Cardiac muscle cell (in vitro differentiated cells and primary cell): ENCODE results near the gene MRPL33. TPM values are rescaled to one million over a fixed set of nuclear protein-coding genes. Genes with fewer than 3 reads are reported as not detected.

Experiments used
- DNase-seq, 2 donors: peaks; one replicate each; pipeline versions ENCODE4 v3.0.0 to v3.0.0-alpha.2; 2010 to 2017; ENCODE audit warnings: low read depth in 1 of 2, low spot score in 1 of 2
- H3K27ac ChIP-seq: fragments of 200-600 bp; sonication (generic); 2 replicates; pipeline ENCODE4 v1.5.1; 2016
- H3K27me3 ChIP-seq: fragments of 200-600 bp; sonication (generic); 2 replicates; pipeline ENCODE4 v1.6.0; 2016; ENCODE audit warnings: control low read depth
- H3K36me3 ChIP-seq: fragments of 200-600 bp; sonication (generic); 2 replicates; pipeline ENCODE4 v1.5.1; 2016; ENCODE audit warnings: control low read depth
- H3K4me1 ChIP-seq: fragments of 200-600 bp; sonication (generic); 2 replicates; pipeline ENCODE4 v1.8.1; 2017; ENCODE audit warnings: low read depth, mild to moderate bottlenecking, mixed run types
- H3K4me3 ChIP-seq: fragments of 200-600 bp; sonication (generic); 2 replicates; pipeline ENCODE4 v1.5.1; 2016; ENCODE audit warnings: mild to moderate bottlenecking
- H3K9me3 ChIP-seq: fragments of 200-600 bp; sonication (generic); 2 replicates; pipeline ENCODE4 v1.5.1; 2017; ENCODE audit warnings: low read depth, mild to moderate bottlenecking, control low read depth
- CTCF ChIP-seq: IDR thresholded peaks from 2 replicates; pipeline ENCODE4 v1.5.1; 2012; ENCODE audit warnings: low read depth, mild to moderate bottlenecking, low read length
- polyA plus RNA-seq: library from polyadenylated mRNA; unstranded; fragments of >200 nt; fragmentation: Nextera tagmentation; extraction: Ambion mirVana; gene quantifications from 2 replicates; pipeline ENCODE4 v1.2.1, GENCODE V29; 2016
- total RNA-seq: library from RNA; depleted of rRNA; stranded (reverse); fragments of >200 nt; gene quantifications from 2 replicates; pipeline ENCODE4 v1.2.3, GENCODE V29; 2016

The MRPL33 gene
- total and polyA plus RNA-seq, 2 experiments from 2014 or later = 46.6 to 271 TPM

- peaks cover 33% of the 10 kb centered on the region for H3K27me3 ChIP-seq
- H3K27ac ChIP-seq = no peak overlapping the region
- H3K36me3 ChIP-seq = no peaks in the 10 kb centered on the region
- no peak overlapping the region for H3K4me3 ChIP-seq
- no peak for TF ChIP-seq CTCF
- DNase-seq = peak in 1 of 2 donors; percentile 83
- H3K4me1 ChIP-seq = no peaks in the 10 kb centered on the region
- H3K9me3 ChIP-seq = no peaks in the 10 kb centered on the region
These were observed 5.8 kb upstream of the MRPL33 start for GRCh38 chr2:27765621-27766286.

DNA sequence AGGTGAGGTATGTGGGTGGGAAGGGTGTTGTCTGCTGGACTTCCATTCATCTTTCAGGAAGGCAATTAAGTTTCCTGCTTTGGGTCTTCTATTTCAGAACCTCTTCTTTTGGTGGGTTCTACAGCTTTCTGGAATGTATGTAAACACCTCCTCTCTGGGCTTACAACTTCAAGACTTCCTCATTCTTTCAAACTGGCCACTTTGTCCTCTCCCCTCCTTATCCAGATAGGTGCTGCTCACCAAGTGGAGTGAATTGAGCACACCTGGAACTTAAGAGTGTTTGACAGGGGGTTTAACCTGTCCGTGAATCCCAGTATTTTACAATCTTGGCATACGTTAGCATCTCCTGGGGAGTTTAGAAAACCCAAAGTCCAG lies 5.2 kb upstream of the MRPL33 start:
- H3K27ac ChIP-seq = no peak overlapping the region
- DNase-seq = no peak
- H3K4me1 ChIP-seq = peaks cover 4% of the 10 kb centered on the region
- H3K9me3 ChIP-seq = no peaks in the 10 kb centered on the region
- no peaks in the 10 kb centered on the region for H3K36me3 ChIP-seq
- no peak overlapping the region for H3K4me3 ChIP-seq
- TF ChIP-seq CTCF = no peak
- peaks cover 33% of the 10 kb centered on the region for H3K27me3 ChIP-seq

GRCh38 chr2:27771202-27771547 lies 344 bp upstream of the MRPL33 start:
- Histone ChIP-seq H3K27me3 (peaks cover 30% of the 10 kb centered on the region), H3K27ac (peak overlapping the region; percentile 85), H3K36me3 (peaks cover 3% of the 10 kb centered on the region), H3K9me3 (no peaks in the 10 kb centered on the region), H3K4me1 (peaks cover 14% of the 10 kb centered on the region), H3K4me3 (peak overlapping the region; percentile 64)
- no peak for TF ChIP-seq CTCF
- no peak for DNase-seq

- no peak for TF ChIP-seq CTCF
- Histone ChIP-seq H3K9me3 (no peaks in the 10 kb centered on the region), H3K4me3 (peak overlapping the region; percentile 64), H3K27ac (no peak overlapping the region), H3K4me1 (peaks cover 14% of the 10 kb centered on the region), H3K36me3 (peaks cover 3% of the 10 kb centered on the region), H3K27me3 (peaks cover 22% of the 10 kb centered on the region)
- no peak for DNase-seq
These were observed 1.3 kb downstream of the MRPL33 start for GRCh38 chr2:27772804-27773203.

DNA sequence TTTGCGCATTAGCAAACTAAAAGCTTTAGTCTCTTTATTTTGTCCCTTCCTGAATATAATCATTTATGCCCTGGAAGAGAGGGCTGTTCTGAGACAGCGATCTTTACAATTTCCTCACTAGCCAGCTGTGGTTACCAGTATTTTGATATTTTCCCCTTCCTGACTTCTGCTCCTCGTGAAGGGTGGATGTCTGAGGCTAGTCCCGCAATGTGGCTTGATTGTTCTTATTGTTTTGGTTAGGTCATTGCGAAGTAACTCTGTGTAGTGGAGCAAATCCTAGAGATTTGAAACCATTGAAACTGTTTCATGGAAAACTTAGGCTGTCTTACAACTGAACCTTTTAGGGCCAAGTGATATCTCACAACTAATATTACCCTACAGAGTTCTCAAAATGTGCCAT lies 2.4 kb downstream of the MRPL33 start:
- Histone ChIP-seq H3K27me3 (peaks cover 11% of the 10 kb centered on the region), H3K27ac (no peak overlapping the region), H3K4me3 (no peak overlapping the region), H3K9me3 (no peaks in the 10 kb centered on the region), H3K36me3 (peaks cover 3% of the 10 kb centered on the region), H3K4me1 (peaks cover 14% of the 10 kb centered on the region)
- no peak for TF ChIP-seq CTCF
- DNase-seq = no peak
